K562 treated with DMSO at 1 percent for 24 hours (cell line): Measurements from ENCODE around the gene TUFM. TPM values are rescaled to one million over a fixed set of nuclear protein-coding genes. Genes with fewer than 3 reads are reported as not detected.

ENCODE experiments used
- total RNA-seq: library from RNA; unstranded; fragments of 300-600 nt; gene quantifications from 2 replicates; pipeline ENCODE4 v1.2.3, GENCODE V29; 2022; ENCODE audit warnings: low read depth; ENCODE audit not compliant: insufficient read depth

The TUFM gene
- total RNA-seq = 261 and 292 TPM in 2 replicates

GRCh38 chr16:28846080-28846932, at the start of gene TUFM:
TUFM (minus strand) TSS chr16:28846348; CDS start chr16:28846269, 79 bp downstream.

GRCh38 chr16:28878083-28878926, 32.2 kb upstream of the TUFM start, which contains the start of gene ATP2A1:
ATP2A1 (plus strand) TSS chr16:28878488; CDS start chr16:28878672, 184 bp downstream.

GRCh38 chr16:28822520-28823290, 23.4 kb downstream of the TUFM start, which contains the start of gene ATXN2L:
ATXN2L (plus strand) TSS chr16:28822999; CDS start chr16:28823260, 261 bp downstream.

Other genes with a start within 250 kb of the TUFM start
- gene SULT1A2, start 249.3 kb downstream of the TUFM start, total RNA-seq = 6.9 and 9.0 TPM in 2 replicates
- 72.4 and 86.3 TPM in 2 replicates for gene SULT1A1, start 236.3 kb downstream of the TUFM start, total RNA-seq
- not detected in 2 replicates for gene NPIPB8, start 208.3 kb downstream of the TUFM start, total RNA-seq
- 271 and 279 TPM in 2 replicates for gene EIF3C, start 134.9 kb downstream of the TUFM start, total RNA-seq
- 0.22 TPM in 1 of 2 replicates, not detected in the other for gene NPIPB9, start 94.6 kb downstream of the TUFM start, total RNA-seq
- gene ATXN2L, start 23.3 kb downstream of the TUFM start, total RNA-seq = 275 and 280 TPM in 2 replicates
- 56.6 and 57.2 TPM in 2 replicates for gene SH2B1, start 17.5 kb upstream of the TUFM start, total RNA-seq
- 4.1 and 5.6 TPM in 2 replicates for gene ATP2A1, start 32.1 kb upstream of the TUFM start, total RNA-seq
- 33.5 and 36.2 TPM in 2 replicates for gene RABEP2, start 78.9 kb upstream of the TUFM start, total RNA-seq
- 6.9 and 10.8 TPM in 2 replicates for gene CD19, start 85.6 kb upstream of the TUFM start, total RNA-seq
- gene NFATC2IP, start 104.6 kb upstream of the TUFM start, total RNA-seq = 23.1 and 24.2 TPM in 2 replicates
- gene SPNS1, start 128.4 kb upstream of the TUFM start, total RNA-seq = 107 TPM in 2 replicates
- 1.9 and 2.1 TPM in 2 replicates for gene LAT, start 138.7 kb upstream of the TUFM start, total RNA-seq